H9 (cell line): ENCODE data around the gene ROCK2. TPM values are rescaled to one million over a fixed set of nuclear protein-coding genes. Genes with fewer than 3 reads are reported as not detected.

Experiments
- DNase-seq: peaks from one replicate; pipeline ENCODE4 v3.0.0-alpha.2; 2017
- H2AFZ ChIP-seq: one replicate; pipeline ENCODE4 v1.6.1; 2013; ENCODE audit warnings: mild to moderate bottlenecking, low read length, control low read depth, moderate library complexity
- H2AK5ac ChIP-seq: 2 replicates; pipeline ENCODE4 v1.6.1; 2013; ENCODE audit warnings: low read length, control low read depth, mixed read lengths; ENCODE audit not compliant: insufficient read length
- H2BK120ac ChIP-seq: one replicate; pipeline ENCODE4 v1.6.1; 2013; ENCODE audit warnings: low read depth, mild to moderate bottlenecking, low read length, control low read depth, inconsistent platforms; ENCODE audit not compliant: poor library complexity, severe bottlenecking
- H2BK12ac ChIP-seq: 2 replicates; pipeline ENCODE4 v1.6.1; 2013; ENCODE audit warnings: low read length, control low read depth, mixed read lengths, low read depth; ENCODE audit not compliant: insufficient read length
- H2BK15ac ChIP-seq: 2 replicates; pipeline ENCODE4 v1.6.1; 2013; ENCODE audit warnings: low read depth, low read length, control low read depth
- H2BK20ac ChIP-seq: one replicate; pipeline ENCODE4 v1.6.1; 2013; ENCODE audit warnings: low read depth, mild to moderate bottlenecking, low read length, control low read depth, inconsistent platforms; ENCODE audit not compliant: poor library complexity, severe bottlenecking
- H2BK5ac ChIP-seq: 2 replicates; pipeline ENCODE4 v1.6.1; 2013; ENCODE audit warnings: low read length, control low read depth, mixed read lengths; ENCODE audit not compliant: insufficient read length
- H3K14ac ChIP-seq: 2 replicates; pipeline ENCODE4 v1.6.1; 2013; ENCODE audit warnings: low read length, control low read depth; ENCODE audit not compliant: insufficient read depth
- H3K18ac ChIP-seq: 2 replicates; pipeline ENCODE4 v1.6.1; 2013; ENCODE audit warnings: low read depth, mild to moderate bottlenecking, mixed read lengths, low read length, control low read depth; ENCODE audit not compliant: insufficient read length
- H3K23ac ChIP-seq: 2 replicates; pipeline ENCODE4 v1.6.1; 2013; ENCODE audit warnings: low read length, control low read depth, mixed read lengths, low read depth; ENCODE audit not compliant: insufficient read length
- H3K23me2 ChIP-seq: 2 replicates; pipeline ENCODE4 v1.6.1; 2013; ENCODE audit warnings: low read depth, mild to moderate bottlenecking, mixed read lengths, low read length, control low read depth; ENCODE audit not compliant: insufficient read length, poor library complexity, severe bottlenecking
- H3K27ac ChIP-seq: 2 replicates; pipeline ENCODE4 v1.5.1; 2013; ENCODE audit warnings: low read length, control low read depth, mixed read lengths, low read depth; ENCODE audit not compliant: insufficient read length
- H3K27me3 ChIP-seq: 2 replicates; pipeline ENCODE4 v1.6.1; 2013; ENCODE audit warnings: low read length, control low read depth, inconsistent platforms; ENCODE audit not compliant: insufficient read depth
- H3K4ac ChIP-seq: 2 replicates; pipeline ENCODE4 v1.6.1; 2013; ENCODE audit warnings: low read depth, mild to moderate bottlenecking, control low read depth, inconsistent platforms, low read length, moderate library complexity
- H3K4me1 ChIP-seq: 2 replicates; pipeline ENCODE4 v1.6.1; 2013; ENCODE audit warnings: low read length, control low read depth, inconsistent platforms; ENCODE audit not compliant: insufficient read depth
- H3K4me2 ChIP-seq: 2 replicates; pipeline ENCODE4 v1.6.1; 2013; ENCODE audit warnings: low read length, control low read depth, mixed read lengths; ENCODE audit not compliant: insufficient read length, insufficient read depth
- H3K56ac ChIP-seq: 2 replicates; pipeline ENCODE4 v1.6.1; 2013; ENCODE audit warnings: low read depth, mild to moderate bottlenecking, mixed read lengths, low read length, control low read depth; ENCODE audit not compliant: insufficient read length
- H3K79me1 ChIP-seq: 2 replicates; pipeline ENCODE4 v1.6.1; 2013; ENCODE audit warnings: low read depth, mild to moderate bottlenecking, moderate library complexity, low read length, control low read depth, inconsistent platforms; ENCODE audit not compliant: insufficient read depth, poor library complexity, severe bottlenecking
- H3K79me2 ChIP-seq: 2 replicates; pipeline ENCODE4 v1.6.1; 2013; ENCODE audit warnings: low read length, control low read depth, inconsistent platforms; ENCODE audit not compliant: insufficient read depth
- H3K9ac ChIP-seq: 2 replicates; pipeline ENCODE4 v1.6.1; 2013; ENCODE audit warnings: low read length, control low read depth, mixed read lengths; ENCODE audit not compliant: insufficient read length; ENCODE audit errors: extremely low read depth
- H3K9me3 ChIP-seq: one replicate; pipeline ENCODE4 v1.6.1; 2013; ENCODE audit warnings: low read depth, low read length, inconsistent platforms; ENCODE audit not compliant: control insufficient read depth
- H3T11ph ChIP-seq: one replicate; pipeline ENCODE4 v1.6.1; 2013; ENCODE audit warnings: mild to moderate bottlenecking, low read length, control low read depth, inconsistent platforms
- H4K20me1 ChIP-seq: one replicate; pipeline ENCODE4 v1.6.1; 2013; ENCODE audit not compliant: control insufficient read depth, insufficient read length, insufficient read depth
- H4K5ac ChIP-seq: 2 replicates; pipeline ENCODE4 v1.6.1; 2013; ENCODE audit warnings: low read depth, mild to moderate bottlenecking, mixed read lengths, low read length, control low read depth; ENCODE audit not compliant: insufficient read length
- H4K8ac ChIP-seq: replicated peaks from 2 replicates; pipeline ENCODE4 v1.6.1; 2013; ENCODE audit warnings: low read length, control low read depth, mixed read lengths, low read depth; ENCODE audit not compliant: insufficient read length
- H4K91ac ChIP-seq: 2 replicates; pipeline ENCODE4 v1.6.1; 2013; ENCODE audit warnings: low read depth, mild to moderate bottlenecking, moderate library complexity, mixed read lengths, low read length, control low read depth; ENCODE audit not compliant: insufficient read length
- H3K27ac Mint-ChIP-seq, 3 experiments: 2 replicates in 2 of 3; 3 replicates in 1 of 3; pipeline ENCODE4 v1.8.0; 2020 to 2021; ENCODE audit warnings: mixed read lengths in 3 of 3, mild to moderate bottlenecking in 1 of 3, moderate library complexity in 1 of 3
- H3K27me3 Mint-ChIP-seq: 2 replicates; pipeline ENCODE4 v1.8.0; 2021; ENCODE audit warnings: low read depth, mild to moderate bottlenecking, moderate library complexity, mixed read lengths
- H3K36me3 Mint-ChIP-seq, 3 experiments: 2 replicates in 2 of 3; 3 replicates in 1 of 3; pipeline ENCODE4 v1.8.0; 2020 to 2021; ENCODE audit warnings: low read depth in 3 of 3, mixed read lengths in 3 of 3; ENCODE audit not compliant: insufficient read depth in 1 of 3
- H3K4me1 Mint-ChIP-seq, 2 experiments: 2 replicates each; pipeline ENCODE4 v1.8.0; 2020; ENCODE audit warnings: mixed read lengths in 2 of 2
- H3K4me3 Mint-ChIP-seq, 2 experiments: 2 replicates in 1 of 2; 3 replicates in 1 of 2; pipeline ENCODE4 v1.8.0; 2020 to 2021; ENCODE audit warnings: mild to moderate bottlenecking in 2 of 2, mixed read lengths in 2 of 2, moderate library complexity in 1 of 2
- H3K9me3 Mint-ChIP-seq, 2 experiments: 2 replicates in 1 of 2; 3 replicates in 1 of 2; pipeline ENCODE4 v1.8.0; 2020; ENCODE audit warnings: mild to moderate bottlenecking in 2 of 2, mixed read lengths in 2 of 2, moderate library complexity in 1 of 2
- WGBS: extraction: QIAGEN DNeasy Blood & Tissue Kit; methylation state at CpG from one replicate; pipeline ENCODE4 v1.1.7; 2013; ENCODE audit warnings: missing lambda C conversion rate, low lambda C conversion rate, mixed read lengths; ENCODE audit not compliant: insufficient read length; ENCODE audit errors: extremely low coverage; 5-methylcytosine and 5-hydroxymethylcytosine counted together
- total RNA-seq: library from RNA; stranded (reverse); gene quantifications from 2 replicates; pipeline ENCODE4 v1.2.1, GENCODE V29; 2021
- TF ChIP-seq, protein P1 (sequence below): fragments of 200-600 bp; sonication (generic); conservative IDR thresholded peaks from 3 replicates; pipeline ENCODE4 v1.8.0; 2021; ENCODE audit warnings: antibody characterized with exemption, mild to moderate bottlenecking

Gene ROCK2
- total RNA-seq, 1 experiment from 2014 or later, result 33.2 TPM

DNA sequence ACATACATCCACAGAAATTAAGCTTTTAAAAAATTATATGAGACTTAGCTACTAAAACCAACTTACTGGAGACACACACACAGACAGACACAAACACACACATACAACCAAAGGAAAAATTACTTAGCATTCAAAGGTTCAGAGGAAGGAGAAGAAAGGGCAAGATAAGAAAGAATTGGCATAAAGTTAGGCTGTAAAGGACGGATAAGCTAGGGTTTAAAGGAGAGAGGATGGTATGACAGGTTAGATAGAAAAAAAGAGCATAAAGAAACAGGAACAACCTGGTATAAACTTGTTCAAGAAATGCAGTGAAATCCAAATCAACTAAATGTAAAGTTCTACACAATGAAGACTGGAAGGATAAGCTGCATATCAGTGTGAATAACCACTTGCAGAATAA, 115.7 kb downstream of the ROCK2 start:
- Histone ChIP-seq H3T11ph (no peak overlapping the region), H2AFZ (no peak overlapping the region), H3K18ac (no peak overlapping the region), H4K8ac (no peak overlapping the region), H3K79me2 (no peaks in the 10 kb centered on the region), H3K4me1 (peaks cover 1% of the 10 kb centered on the region; the same call in 1 of the 2 replicates), H4K5ac (no peak overlapping the region), H3K79me1 (no peaks in the 10 kb centered on the region), H3K9ac (no peak overlapping the region), H3K14ac (no peak overlapping the region), H3K23me2 (no peaks in the 10 kb centered on the region), H2BK15ac (no peak overlapping the region), H3K4me2 (no peak overlapping the region), H2AK5ac (no peak overlapping the region), H2BK20ac (no peak overlapping the region), H3K27me3 (no peaks in the 10 kb centered on the region), H4K91ac (no peak overlapping the region), H3K56ac (no peak overlapping the region), H3K4ac (no peak overlapping the region), H3K27ac (no peak overlapping the region), H3K23ac (no peak overlapping the region), H2BK12ac (no peak overlapping the region), H2BK120ac (no peak overlapping the region), H2BK5ac (no peak overlapping the region), H4K20me1 (no peaks in the 10 kb centered on the region), H3K9me3 (no peaks in the 10 kb centered on the region)
- WGBS, result no CpG with 5 or more reads among the region's 1 CpG
- TF ChIP-seq, protein P1, sequence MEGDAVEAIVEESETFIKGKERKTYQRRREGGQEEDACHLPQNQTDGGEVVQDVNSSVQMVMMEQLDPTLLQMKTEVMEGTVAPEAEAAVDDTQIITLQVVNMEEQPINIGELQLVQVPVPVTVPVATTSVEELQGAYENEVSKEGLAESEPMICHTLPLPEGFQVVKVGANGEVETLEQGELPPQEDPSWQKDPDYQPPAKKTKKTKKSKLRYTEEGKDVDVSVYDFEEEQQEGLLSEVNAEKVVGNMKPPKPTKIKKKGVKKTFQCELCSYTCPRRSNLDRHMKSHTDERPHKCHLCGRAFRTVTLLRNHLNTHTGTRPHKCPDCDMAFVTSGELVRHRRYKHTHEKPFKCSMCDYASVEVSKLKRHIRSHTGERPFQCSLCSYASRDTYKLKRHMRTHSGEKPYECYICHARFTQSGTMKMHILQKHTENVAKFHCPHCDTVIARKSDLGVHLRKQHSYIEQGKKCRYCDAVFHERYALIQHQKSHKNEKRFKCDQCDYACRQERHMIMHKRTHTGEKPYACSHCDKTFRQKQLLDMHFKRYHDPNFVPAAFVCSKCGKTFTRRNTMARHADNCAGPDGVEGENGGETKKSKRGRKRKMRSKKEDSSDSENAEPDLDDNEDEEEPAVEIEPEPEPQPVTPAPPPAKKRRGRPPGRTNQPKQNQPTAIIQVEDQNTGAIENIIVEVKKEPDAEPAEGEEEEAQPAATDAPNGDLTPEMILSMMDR, result no peak
- DNase-seq, result no peak
- Mint-ChIP-seq H3K4me1 (peaks cover 15 to 19% of the 10 kb centered on the region in 2 experiments), H3K9me3 (no peaks in the 10 kb centered on the region), H3K27me3 (no peaks in the 10 kb centered on the region), H3K36me3 (peaks cover 0 to 7% (median 0%) of the 10 kb centered on the region in 3 experiments; a peak in 1 of 7 replicates), H3K4me3 (no peak overlapping the region), H3K27ac (no peak overlapping the region)
